Measurements from ENCODE around the gene OR52I1.

- TF ChIP-seq CTCF (IDR thresholded peaks at IDR 0.05) = no peak
- no peak for TF ChIP-seq POLR2A (IDR thresholded peaks at IDR 0.05)
Measured at GRCh38 chr11:4593739-4594138, at the start of gene OR52I1.

Data from adrenal gland (tissue), 5 donors.